Activated CD4-positive, alpha-beta T cell treated with anti-CD3 and anti-CD28 coated beads for 24 hours (primary cell): ENCODE data around the gene EIF3L.

ENCODE experiments used
- DNase-seq, 2 donors: peaks; one replicate each; pipeline ENCODE4 v3.0.0-alpha.2; 2020; ENCODE audit warnings: low read depth in 2 of 2

EIF3L gene

GRCh38 chr22:37926771-37927636 is 77.8 kb downstream of the EIF3L start:
- no peak for DNase-seq

GRCh38 chr22:37927637-37927936 is 78.4 kb downstream of the EIF3L start:
- DNase-seq = no peak

GRCh38 chr22:37929390-37929789 is 80.2 kb downstream of the EIF3L start:
- no peak for DNase-seq

GRCh38 chr22:37930270-37930951 is 81.2 kb downstream of the EIF3L start:
- no peak for DNase-seq

- no peak for DNase-seq
These were observed 81.8 kb downstream of the EIF3L start for GRCh38 chr22:37930952-37931440.

- DNase-seq = no peak
These were observed 82.7 kb downstream of the EIF3L start for GRCh38 chr22:37931893-37932389.

- no peak for DNase-seq
These were observed 83.2 kb downstream of the EIF3L start for GRCh38 chr22:37932401-37932800.

- no peak for DNase-seq
These were observed 83.8 kb downstream of the EIF3L start for GRCh38 chr22:37932821-37933578.

- DNase-seq = peak; percentile 67 to 84
These were observed 84.6 kb downstream of the EIF3L start for GRCh38 chr22:37933711-37934376.
